HCT116 (cell line): ENCODE measurements around the gene WBP2NL.

Experiments used
- CTCF ChIP-seq, 3 experiments: fragments of 200-600 bp in 1 of 3; sonication (generic) in 1 of 3; IDR thresholded peaks in 2 of 3; conservative IDR thresholded peaks in 1 of 3; 2 replicates each; pipeline ENCODE4 v1.5.1; 2012 to 2017; ENCODE audit warnings: low read depth in 2 of 3, low read length in 2 of 3, antibody characterized with exemption in 1 of 3, borderline replicate concordance in 1 of 3, control low read depth in 1 of 3, mild to moderate bottlenecking in 1 of 3, mixed read lengths in 1 of 3, mixed run types in 1 of 3, moderate library complexity in 1 of 3; ENCODE audit not compliant: insufficient read depth in 1 of 3
- EZH2 ChIP-seq: fragments of 200-600 bp; sonication (generic); IDR thresholded peaks from 2 replicates; pipeline ENCODE4 v1.6.1; 2017; ENCODE audit warnings: antibody characterized with exemption, mixed run types
- EZH2phosphoT487 ChIP-seq: fragments of 200-600 bp; IDR thresholded peaks from 2 replicates; pipeline ENCODE4 v1.6.1; 2018; ENCODE audit warnings: antibody characterized with exemption, borderline replicate concordance
- JUND ChIP-seq: IDR thresholded peaks from 2 replicates; pipeline ENCODE4 v1.6.1; 2012
- POLR2A ChIP-seq: IDR thresholded peaks from 2 replicates; pipeline ENCODE4 v1.7.0; 2011; ENCODE audit warnings: borderline replicate concordance; ENCODE audit not compliant: insufficient read depth, insufficient read length; ENCODE audit errors: extremely low read depth
- YY1 ChIP-seq: IDR thresholded peaks from 2 replicates; pipeline ENCODE4 v1.6.1; 2011; ENCODE audit warnings: low read length, low read depth, moderate library complexity, mild to moderate bottlenecking; ENCODE audit not compliant: insufficient replicate concordance; ENCODE audit errors: extremely low read depth
- ZBTB33 ChIP-seq: IDR thresholded peaks from 2 replicates; pipeline ENCODE4 v1.6.1; 2011; ENCODE audit warnings: mild to moderate bottlenecking, low read length, moderate library complexity; ENCODE audit not compliant: insufficient replicate concordance; ENCODE audit errors: extremely low read depth
- TF ChIP-seq, protein P1 (sequence below): IDR thresholded peaks from 2 replicates; pipeline ENCODE4 v1.6.1; 2012
- TF ChIP-seq, protein P2 (sequence below): IDR thresholded peaks from 2 replicates; pipeline ENCODE4 v1.6.1; 2012

GRCh38 chr22:41964112-41964491 lies 34.5 kb upstream of the WBP2NL start:
- TF ChIP-seq, protein P1, sequence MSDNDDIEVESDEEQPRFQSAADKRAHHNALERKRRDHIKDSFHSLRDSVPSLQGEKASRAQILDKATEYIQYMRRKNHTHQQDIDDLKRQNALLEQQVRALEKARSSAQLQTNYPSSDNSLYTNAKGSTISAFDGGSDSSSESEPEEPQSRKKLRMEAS, result no peak
- TF ChIP-seq JUND, result no peak
- TF ChIP-seq CTCF (IDR thresholded peaks at IDR 0.05 in 2 of 3, conservative IDR thresholded peaks at IDR 0.05 in 1 of 3; ENCODE audit: borderline replicate concordance in 1 of 3, insufficient read depth in 1 of 3, low read depth in 2 of 3, low read length in 2 of 3), result no peak
- TF ChIP-seq EZH2phosphoT487, result no peak
- no peak for TF ChIP-seq POLR2A
- no peak for TF ChIP-seq YY1
- TF ChIP-seq EZH2, result no peak
- no peak for TF ChIP-seq ZBTB33
- TF ChIP-seq, protein P2, sequence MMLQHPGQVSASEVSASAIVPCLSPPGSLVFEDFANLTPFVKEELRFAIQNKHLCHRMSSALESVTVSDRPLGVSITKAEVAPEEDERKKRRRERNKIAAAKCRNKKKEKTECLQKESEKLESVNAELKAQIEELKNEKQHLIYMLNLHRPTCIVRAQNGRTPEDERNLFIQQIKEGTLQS, result no peak
